GM12878 (cell line): ENCODE data around the gene FOXRED2. TPM values are rescaled to one million over a fixed set of nuclear protein-coding genes. Genes with fewer than 3 reads are reported as not detected.

ENCODE experiments used
- BCLAF1 ChIP-seq: fragments of 450-650 bp; IDR thresholded peaks from 2 replicates; pipeline ENCODE4 v1.6.1; 2017; ENCODE audit warnings: antibody characterized with exemption, mild to moderate bottlenecking, moderate library complexity
- BHLHE40 ChIP-seq, 2 experiments: fragments of 450-650 bp in 1 of 2; IDR thresholded peaks; 2 replicates each; pipeline ENCODE4 v1.6.1; 2011 to 2017; ENCODE audit warnings: low read depth in 2 of 2, borderline replicate concordance in 1 of 2, improper control_type of control experiment in 1 of 2, low read length in 1 of 2, mild to moderate bottlenecking in 1 of 2
- CBX5 ChIP-seq: sonication (generic); IDR thresholded peaks from 2 replicates; pipeline ENCODE4 v1.6.1; 2016; ENCODE audit warnings: low read depth, moderate library complexity, mild to moderate bottlenecking, inconsistent platforms
- CHD2 ChIP-seq: IDR thresholded peaks from 2 replicates; pipeline ENCODE4 v1.6.1; 2011; ENCODE audit warnings: low read depth, low read length, improper control_type of control experiment, borderline replicate concordance
- CREM ChIP-seq: IDR thresholded peaks from 2 replicates; pipeline ENCODE4 v1.6.1; 2014; ENCODE audit warnings: antibody characterized with exemption, low read depth
- HCFC1 ChIP-seq: fragments of 150-350 bp; IDR thresholded peaks from 2 replicates; pipeline ENCODE4 v1.6.1; 2014; ENCODE audit warnings: low read length
- MYC ChIP-seq: IDR thresholded peaks from 2 replicates; pipeline ENCODE4 v1.6.1; 2011; ENCODE audit warnings: mild to moderate bottlenecking, low read length, moderate library complexity, inconsistent platforms; ENCODE audit not compliant: insufficient read depth, insufficient replicate concordance, insufficient read length, severe bottlenecking
- NRF1 ChIP-seq: conservative IDR thresholded peaks from 2 replicates; pipeline ENCODE4 v1.6.1; 2011; ENCODE audit warnings: mild to moderate bottlenecking, low read depth, low read length, improper control_type of control experiment
- PAX5 ChIP-seq: IDR thresholded peaks from 2 replicates; pipeline ENCODE4 v1.6.1; 2011; ENCODE audit warnings: low read depth, low read length, borderline replicate concordance
- RELA ChIP-seq: fragments of 450-650 bp; IDR thresholded peaks from 2 replicates; pipeline ENCODE4 v1.8.0; 2014; ENCODE audit warnings: borderline replicate concordance; ENCODE audit not compliant: partially characterized antibody
- TCF12 ChIP-seq: IDR thresholded peaks from 2 replicates; pipeline ENCODE4 v1.6.1; 2011; ENCODE audit warnings: low read depth, mild to moderate bottlenecking, low read length
- TCF3 ChIP-seq: IDR thresholded peaks from 2 replicates; pipeline ENCODE4 v1.6.1; 2012; ENCODE audit warnings: low read depth, mild to moderate bottlenecking, low read length, borderline replicate concordance; ENCODE audit not compliant: insufficient read depth
- USF2 ChIP-seq: IDR thresholded peaks from 2 replicates; pipeline ENCODE4 v1.6.1; 2011; ENCODE audit warnings: low read depth, low read length, improper control_type of control experiment, borderline replicate concordance
- YY1 ChIP-seq: IDR thresholded peaks from 2 replicates; pipeline ENCODE4 v1.6.1; 2011; ENCODE audit warnings: low read depth, mild to moderate bottlenecking, low read length
- ZNF687 ChIP-seq: fragments of 450-650 bp; IDR thresholded peaks from 2 replicates; pipeline ENCODE4 v1.6.1; 2017; ENCODE audit warnings: mild to moderate bottlenecking, moderate library complexity
- polyA plus RNA-seq, 11 experiments: library from polyadenylated mRNA; depleted of rRNA in 4 of 11; unstranded in 6 of 11; stranded (reverse) in 5 of 11; fragments of >200 nt; fragmentation: Nextera tagmentation in 4 of 11; fragmentation: Illumina TruSeq in 1 of 11; extraction: Ambion mirVana in 4 of 11; extraction: Trizol in 1 of 11; gene quantifications; 1 replicate in 1 of 11; 2 replicates in 10 of 11; pipeline versions ENCODE4 v1.2.1 to v1.2.3, GENCODE V29; 2011 to 2016; ENCODE audit warnings: inconsistent platforms in 2 of 11, missing spikeins in 2 of 11, low read depth in 1 of 11
- total RNA-seq, 4 experiments: library from RNA; depleted of rRNA in 3 of 4; stranded (reverse); fragments of >200 nt in 3 of 4; fragmentation: Illumina TruSeq in 1 of 4; extraction: Trizol in 1 of 4; gene quantifications; 2 replicates each; pipeline versions ENCODE4 v1.2.1 to v1.2.3, GENCODE V29; 2013 to 2021

Gene FOXRED2
- total and polyA plus RNA-seq, 10 of the 15 experiments (the other 5 are each of a cell fraction or from before 2014, with no cell fraction given): 1.8 to 28.8 (median 7.6) TPM

- TF ChIP-seq BCLAF1 (peak; percentile 54; the same call in 1 of the 2 replicates), ZNF687 (peak; percentile 99), CHD2 (0 out of 2 replicates have a peak, but pooled peaks have one; percentile 34), CBX5 (no peak), NRF1 (no peak), HCFC1 (peak; percentile 41), PAX5 (peak; percentile 37; the same call in 1 of the 2 replicates), TCF3 (peak; percentile 94), BHLHE40 (IDR thresholded peaks at IDR 0.05; ENCODE audit: borderline replicate concordance in 1 of 2, low read depth in 2 of 2, low read length in 1 of 2) (peak; percentile 98 to 100), MYC (peak; percentile 45), USF2 (peak; percentile 72), CREM (no peak; the same call in 1 of the 2 replicates), YY1 (peak; percentile 34; the same call in 1 of the 2 replicates), TCF12 (0 out of 2 replicates have a peak, but pooled peaks have one; percentile 53), RELA (peak; percentile 83)
These were observed at the start of gene FOXRED2 (continued) for GRCh38 chr22:36506637-36507517.
